Measurements from ENCODE around the gene CTU1.

Gene CTU1

DNA sequence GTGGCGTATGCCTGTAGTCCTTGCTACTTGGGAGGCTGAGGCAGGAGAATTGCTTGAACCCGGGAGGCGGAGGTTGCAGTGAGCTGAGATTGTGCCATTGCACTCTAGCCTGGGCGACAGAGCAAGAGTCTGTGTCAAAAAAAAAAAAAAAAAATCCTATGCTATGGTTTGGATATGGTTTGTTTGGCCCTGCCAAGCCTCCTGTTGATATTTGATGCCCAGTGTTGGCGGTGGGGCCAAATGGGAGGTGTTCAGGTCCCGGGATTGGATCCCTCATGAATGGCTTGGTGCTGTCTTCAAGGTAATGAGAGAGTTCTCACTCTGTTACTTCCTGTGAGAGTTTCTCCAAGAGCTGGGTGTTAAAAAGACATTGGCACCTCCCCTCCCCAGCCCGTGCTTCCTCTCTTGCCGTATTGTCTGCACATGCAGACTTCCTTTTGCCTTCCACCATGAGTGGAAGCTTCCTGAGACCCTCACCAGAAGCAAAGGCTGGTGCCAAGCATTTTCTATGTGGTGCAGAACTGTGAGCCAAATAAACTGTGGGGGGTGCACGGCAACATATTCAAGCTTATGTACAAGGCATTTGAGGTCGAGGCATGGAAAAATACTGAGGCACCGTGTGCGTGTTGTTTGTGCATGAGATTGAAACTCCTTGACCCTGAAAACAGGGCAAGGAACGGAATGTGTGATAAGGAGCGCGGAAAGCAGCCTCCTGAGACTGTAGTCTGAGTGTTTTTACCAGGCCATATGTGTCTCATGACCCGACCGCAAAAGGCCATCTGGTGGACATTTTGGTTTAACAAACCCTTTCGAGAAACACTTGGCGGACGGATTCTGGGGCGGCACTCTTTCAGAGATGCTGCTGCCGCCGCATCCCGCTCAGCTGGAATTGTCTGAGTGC lies 23.8 kb upstream of the CTU1 start:
- DNase-seq = no peak

DNA sequence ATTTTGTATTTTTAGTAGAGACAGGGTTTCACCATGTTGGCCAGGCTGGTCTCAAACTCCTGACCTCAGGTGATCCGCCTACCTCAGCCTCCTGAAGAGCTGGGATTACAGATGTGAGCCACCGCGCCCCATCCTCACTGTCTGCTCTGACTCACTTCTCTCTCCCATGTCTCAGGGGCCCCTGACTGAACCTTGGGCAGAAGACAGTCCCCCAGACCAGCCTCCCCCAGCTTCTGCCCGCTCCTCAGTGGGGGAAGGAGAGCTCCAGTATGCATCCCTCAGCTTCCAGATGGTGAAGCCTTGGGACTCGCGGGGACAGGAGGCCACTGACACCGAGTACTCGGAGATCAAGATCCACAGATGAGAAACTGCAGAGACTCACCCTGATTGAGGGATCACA lies 21.5 kb upstream of the CTU1 start:
- DNase-seq = no peak

DNA sequence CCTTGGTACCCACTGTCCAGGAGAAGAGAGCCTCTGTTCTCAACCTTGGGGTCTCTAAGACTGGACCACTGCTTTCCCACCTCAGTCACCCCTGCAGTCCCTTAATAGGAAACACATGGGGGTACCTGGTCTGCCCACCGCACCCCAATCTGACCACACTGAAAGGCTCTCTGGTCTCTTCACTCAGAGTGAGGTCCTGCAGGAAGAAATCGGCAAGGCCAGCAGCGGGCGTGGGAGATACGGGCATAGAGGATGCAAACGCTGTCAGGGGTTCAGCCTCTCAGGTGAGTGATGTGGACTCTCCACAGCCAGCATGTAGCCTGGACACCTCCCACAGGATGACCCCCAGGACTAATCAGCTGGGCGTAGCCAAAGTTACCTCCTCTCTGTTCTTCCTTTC lies 20.0 kb upstream of the CTU1 start:
- DNase-seq = no peak

DNA sequence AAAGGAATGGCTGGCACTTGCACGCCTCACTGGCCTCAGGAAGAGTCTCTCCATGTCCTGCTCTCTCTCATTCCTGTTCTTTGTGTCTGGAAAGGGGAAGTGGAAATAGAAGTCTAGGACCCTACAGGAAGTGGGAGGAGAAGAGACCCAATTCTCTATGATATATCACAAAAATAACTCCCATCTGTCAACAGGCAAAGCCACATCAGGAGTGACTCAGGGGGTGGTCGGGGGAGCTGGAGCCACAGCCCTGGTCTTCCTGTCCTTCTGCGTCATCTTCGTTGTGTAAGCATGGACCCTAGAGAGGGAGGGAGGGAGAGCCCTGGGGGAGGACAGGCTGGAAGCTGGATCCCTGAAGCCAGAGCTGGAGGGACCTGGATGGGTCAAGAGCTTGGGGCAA lies 19.5 kb upstream of the CTU1 start:
- no peak for DNase-seq

DNA sequence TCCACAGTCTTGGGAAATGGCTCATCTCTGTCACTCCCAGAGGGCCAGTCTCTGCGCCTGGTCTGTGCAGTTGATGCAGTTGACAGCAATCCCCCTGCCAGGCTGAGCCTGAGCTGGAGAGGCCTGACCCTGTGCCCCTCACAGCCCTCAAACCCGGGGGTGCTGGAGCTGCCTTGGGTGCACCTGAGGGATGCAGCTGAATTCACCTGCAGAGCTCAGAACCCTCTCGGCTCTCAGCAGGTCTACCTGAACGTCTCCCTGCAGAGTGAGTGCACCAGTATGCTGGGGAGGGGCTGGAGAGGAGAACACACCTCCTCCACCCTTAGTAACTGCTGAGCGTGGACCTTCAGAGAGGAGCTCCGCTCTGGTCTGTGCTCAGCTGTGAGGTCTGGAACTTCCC lies 18.8 kb upstream of the CTU1 start:
- DNase-seq = no peak

DNA sequence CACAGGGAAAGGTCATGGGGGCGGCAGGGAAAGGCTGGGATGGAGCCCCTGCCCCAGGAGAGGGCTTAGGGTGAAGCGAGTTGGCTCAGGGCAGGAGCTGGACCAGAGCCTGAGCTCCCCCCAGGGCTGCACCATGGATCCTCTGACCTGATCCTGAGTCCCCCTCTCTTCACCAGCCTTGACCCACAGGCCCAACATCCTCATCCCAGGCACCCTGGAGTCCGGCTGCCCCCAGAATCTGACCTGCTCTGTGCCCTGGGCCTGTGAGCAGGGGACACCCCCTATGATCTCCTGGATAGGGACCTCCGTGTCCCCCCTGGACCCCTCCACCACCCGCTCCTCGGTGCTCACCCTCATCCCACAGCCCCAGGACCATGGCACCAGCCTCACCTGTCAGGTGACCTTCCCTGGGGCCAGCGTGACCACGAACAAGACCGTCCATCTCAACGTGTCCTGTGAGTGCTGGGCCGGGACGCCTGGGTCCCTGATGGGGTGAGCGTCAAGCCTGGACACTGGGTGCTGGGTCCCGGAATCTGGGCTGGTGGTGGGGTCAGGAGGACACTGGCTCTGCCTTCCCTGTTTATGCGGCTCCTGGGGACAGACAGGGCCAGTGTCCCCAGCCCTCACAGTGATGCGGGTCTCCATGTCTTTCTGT lies 17.3 kb upstream of the CTU1 start:
- DNase-seq = no peak

DNA sequence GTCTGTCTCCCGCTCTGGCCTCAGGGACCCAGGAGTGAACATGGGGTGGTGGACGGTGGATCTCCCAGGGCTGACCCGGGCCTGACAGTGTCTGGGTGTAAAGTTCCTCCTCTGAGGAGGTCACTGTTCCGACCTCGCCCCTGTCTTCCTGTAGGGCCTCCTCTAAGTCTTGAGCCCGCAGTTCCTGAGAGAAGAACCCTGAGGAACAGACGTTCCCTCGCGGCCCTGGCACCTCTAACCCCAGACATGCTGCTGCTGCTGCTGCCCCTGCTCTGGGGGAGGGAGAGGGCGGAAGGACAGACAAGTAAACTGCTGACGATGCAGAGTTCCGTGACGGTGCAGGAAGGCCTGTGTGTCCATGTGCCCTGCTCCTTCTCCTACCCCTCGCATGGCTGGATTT lies 16.5 kb upstream of the CTU1 start, which contains the start of gene SIGLEC9:
Gene SIGLEC9 (plus strand): TSS at position 178 of the 400 bp plus-strand sequence. CDS start 69 bp downstream, at position 247.
- no peak for DNase-seq

DNA sequence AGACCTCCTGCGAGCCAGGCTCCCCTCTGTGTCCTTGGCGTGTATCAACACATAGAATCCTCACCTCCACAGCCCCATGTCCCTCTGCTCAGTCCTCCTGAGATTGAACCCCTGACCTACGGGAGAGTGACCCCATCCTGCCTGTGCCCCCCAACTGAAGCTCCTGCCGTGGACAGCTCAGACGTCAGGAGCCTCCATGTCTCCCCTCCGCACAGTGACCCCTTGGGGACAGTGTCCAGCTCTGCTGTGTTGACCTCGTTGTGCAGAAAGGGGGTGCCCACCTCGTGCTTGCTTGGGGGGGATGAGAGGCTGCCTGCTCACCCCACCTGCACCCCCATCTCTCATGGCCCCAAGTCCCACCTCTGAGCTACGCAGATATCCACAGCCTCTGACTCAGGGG lies 16.0 kb upstream of the CTU1 start:
- DNase-seq = no peak

DNA sequence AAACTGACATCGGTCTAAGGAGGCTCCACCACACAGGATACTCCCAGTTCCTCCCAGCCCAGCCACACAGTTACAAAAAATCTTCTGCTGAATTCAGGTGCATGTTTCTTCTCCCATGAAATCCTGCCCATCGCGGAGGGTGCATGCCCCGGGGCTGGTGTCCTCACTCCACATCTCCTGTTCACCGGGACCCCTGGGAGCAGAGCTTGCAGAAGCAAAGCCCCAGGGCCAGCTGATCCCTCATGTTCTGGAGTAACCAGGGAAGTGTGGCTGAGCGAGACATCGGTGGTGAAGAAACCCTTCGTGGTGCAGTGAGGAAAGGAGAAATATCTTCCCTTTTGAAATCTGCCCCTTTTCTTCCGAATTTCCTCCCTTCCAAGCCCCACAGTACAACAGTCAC lies 15.6 kb upstream of the CTU1 start:
- no peak for DNase-seq

DNA sequence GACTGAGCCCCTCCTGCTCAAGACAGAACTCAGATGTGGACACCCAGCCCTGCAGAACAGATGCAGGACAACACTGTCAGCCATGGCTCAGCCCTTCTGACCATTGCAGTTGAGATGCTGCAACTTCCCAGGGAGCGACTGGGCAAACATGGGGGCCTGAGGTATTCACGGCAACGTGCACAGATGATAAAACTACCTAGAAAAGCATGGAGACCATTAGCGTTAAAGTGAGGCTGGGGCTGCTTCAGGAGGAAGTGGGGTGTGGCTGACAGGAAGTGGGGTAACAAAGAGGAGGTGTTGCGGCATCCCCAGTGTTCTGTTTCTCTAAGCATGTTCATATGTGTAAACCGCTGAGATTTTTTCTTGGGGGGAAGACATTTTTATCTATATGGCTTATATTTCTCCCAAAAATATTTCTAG lies 15.2 kb upstream of the CTU1 start:
- no peak for DNase-seq

DNA sequence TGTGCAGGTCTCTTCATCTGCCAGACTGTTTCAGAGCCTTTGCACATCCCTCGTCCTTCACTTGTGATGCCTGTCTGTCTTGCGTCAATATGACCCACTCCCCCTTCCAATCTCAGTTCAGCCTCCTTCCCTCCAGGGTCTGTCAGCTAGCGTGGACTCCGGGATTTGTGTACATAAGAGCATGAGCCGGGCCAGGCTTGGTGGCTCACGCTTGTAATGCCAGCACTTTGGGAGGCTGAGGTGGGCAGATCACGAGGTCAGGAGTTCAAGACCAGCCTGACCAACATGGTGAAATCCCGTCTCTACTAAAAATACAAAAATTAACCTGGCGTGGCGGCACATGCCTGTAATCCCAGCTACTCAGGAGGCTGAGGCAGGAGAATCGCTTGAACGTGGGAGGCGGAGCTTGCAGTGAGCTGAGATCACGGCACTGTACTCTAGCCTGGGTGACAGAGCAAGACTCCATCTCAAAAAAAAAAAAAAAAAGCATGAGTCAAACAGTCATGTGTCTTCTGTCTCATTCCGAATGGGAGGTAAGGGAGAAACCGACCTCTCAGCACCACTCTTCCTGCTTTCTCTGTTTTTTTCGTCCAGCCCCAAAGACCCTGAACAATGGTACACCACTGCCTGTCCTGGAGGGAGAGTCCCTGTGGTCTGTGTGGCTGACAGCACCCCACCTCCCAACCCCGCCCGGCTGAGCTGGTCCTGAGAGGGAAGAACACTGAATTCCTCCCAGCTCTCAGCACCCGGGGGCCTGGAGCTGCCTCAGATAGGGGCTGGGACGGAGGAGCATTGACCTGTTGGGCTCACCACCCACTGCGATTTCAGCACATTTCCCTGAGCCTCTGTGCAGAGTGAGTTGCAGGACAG lies 14.1 kb upstream of the CTU1 start:
- DNase-seq = no peak

DNA sequence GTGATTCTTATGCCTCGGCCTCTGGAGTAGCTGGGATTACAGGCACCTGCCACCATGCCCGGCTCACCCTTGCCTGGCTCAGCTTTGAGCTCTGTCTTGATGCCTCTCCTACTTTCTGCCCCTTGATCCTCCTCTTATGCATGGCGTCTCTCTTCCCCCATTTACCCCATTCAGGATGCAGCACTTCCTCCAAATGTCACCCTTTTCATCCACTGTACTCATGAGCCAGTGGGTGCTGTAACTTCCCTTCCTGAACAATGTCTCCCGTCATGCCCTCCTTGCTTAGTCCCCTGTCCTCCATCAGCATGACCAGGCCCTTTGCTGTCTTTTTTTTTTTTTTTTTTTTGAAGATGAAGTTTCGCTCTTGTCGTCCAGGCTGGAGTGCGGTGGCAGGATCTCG lies 13.0 kb upstream of the CTU1 start:
- no peak for DNase-seq

DNA sequence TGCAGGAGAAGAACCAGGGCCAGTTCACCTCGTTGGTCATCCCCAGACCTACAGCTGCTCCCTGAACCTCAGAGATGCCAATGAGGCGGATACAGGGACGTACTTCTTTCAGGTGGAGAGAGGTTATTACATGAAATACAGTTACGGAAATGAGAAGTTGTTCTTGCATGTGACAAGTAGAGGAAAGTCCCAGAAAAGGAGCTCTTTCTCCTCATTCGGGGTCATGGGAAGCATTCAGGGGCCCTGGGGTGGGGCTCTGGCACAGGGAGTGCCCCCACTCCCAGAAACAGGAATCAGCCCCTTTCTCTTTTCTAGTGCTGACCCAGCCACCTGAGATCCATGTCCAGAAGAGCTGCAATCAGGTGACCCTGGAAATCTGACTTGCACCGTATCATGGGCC lies 12.0 kb upstream of the CTU1 start:
- no peak for DNase-seq

DNA sequence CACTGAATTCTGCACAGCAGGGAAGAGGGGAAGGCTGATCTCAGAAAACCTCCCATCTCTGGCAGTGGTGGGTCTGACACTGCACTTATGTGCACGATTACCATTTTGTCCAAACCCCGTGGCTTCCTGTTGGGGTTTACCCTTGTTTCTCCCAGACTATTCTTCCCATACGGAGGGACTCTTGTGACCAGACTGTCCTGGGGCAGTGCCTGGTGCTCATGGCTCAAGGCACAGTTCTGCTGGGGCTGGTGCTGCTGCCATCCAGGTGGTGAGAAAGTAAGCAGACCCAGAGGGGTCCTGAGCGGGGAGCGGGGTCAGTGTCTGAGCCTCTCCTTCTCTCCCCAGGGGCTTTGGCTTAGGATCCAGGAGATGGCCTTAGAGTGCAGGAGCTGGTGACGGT lies 11.4 kb upstream of the CTU1 start:
- DNase-seq = no peak

DNA sequence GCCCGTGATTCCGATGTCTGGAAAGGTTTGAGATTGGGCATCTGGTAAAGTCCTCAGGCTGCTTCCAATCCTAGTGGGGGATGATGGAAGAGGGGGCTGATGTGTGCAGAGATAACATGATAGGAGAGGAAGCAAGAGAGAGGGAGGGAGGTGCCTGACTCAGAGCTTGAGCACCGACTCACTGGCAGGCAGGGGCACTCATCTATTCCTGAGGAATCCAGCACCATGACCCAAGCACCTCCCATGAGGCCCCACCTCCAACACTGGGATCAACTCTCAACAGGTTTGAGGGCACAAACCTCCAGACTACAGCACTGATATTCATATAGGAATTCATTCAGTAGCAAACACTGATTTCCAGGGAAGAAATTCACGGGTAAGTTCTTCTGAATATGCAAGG lies 10.9 kb upstream of the CTU1 start:
- DNase-seq = no peak

DNA sequence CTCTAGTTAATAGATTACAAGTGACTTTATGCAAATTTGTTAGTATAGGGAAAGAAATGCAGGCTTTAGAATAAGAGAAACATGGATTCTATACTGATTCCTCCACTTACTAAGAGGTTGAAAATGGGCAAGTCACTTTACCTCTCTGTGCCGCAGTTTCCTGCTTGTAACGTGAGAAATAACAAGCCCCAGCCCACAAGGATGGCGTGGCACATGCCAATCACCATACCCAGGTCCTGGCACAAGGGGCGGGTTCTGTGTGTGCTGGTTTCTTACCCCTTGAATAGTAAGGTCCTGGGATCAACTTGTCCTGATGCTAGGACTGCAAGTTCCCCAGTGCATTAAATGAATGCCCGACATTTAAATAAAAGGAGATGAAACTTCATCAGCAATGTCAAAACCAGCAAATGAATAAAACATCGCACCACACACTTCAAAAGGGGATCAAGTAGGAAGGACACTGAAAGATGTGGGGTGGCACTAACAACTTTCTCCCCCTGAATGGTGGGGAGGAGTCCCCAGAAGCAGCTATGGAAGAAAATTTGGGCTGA lies 8.6 kb upstream of the CTU1 start:
- DNase-seq = no peak

DNA sequence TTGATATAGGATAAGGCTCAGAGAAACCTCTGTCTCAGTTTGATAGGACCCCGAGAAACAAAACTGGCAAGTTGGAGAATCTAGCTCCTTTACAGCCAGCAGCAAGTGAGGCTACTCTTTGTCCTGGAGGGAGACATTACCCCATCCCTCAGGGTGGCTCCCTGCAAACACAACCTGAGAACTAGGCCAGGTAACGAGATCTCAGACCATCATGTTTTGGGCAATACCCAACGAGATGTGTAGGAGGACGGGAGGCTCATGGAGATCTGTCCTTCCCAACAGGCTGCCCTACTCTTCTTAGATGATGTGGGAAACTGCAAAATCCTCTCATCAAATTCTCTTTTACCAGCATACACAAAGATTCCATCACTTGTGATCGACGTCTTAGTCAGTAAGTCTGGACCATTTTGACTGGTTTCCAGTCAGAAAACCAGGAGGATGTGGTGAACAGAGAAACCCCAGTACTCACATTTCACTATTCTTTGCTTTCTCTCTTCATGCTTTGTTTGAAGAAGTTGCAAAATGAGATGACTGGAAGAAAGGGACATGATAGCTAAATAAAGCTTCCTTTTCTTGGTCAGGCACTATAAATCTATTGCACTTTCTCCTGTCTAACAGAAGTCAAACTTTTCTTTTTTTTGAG lies 6.0 kb upstream of the CTU1 start:
- DNase-seq = no peak

DNA sequence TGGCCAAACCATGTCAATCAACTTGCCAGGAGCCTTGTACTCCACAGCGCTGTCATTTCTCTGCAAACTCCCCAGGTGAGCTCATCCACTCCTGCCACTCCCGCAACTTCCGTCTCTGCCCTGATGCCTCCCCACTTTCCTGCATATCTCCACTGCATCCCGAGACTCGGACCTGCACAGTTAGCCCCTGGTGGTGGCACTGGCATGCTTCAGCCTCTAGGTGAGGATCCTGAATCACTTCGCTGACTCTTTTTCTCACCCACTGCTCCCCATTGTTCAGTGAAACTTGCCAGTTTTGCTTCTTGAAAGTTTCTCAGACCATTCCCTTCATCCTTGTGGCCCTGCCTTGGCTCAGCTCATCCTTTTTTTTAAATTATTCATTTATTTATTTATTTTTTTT lies 3.4 kb upstream of the CTU1 start:
- DNase-seq = no peak

DNA sequence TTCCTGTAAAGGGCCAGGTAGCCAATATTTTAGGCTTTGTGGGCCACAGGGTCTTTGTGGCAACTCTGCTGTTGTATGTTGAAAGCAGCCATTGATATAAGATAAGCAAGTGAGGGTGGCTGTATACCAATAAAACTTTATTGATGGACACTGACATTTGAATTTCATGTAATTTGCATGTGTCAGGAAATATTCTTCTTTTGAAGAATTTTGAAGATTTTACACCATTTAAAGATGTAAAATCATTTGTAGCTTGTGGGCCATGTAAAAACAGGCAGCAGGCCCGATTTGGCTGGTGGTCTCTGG lies 2.4 kb upstream of the CTU1 start:
- DNase-seq = no peak

DNA sequence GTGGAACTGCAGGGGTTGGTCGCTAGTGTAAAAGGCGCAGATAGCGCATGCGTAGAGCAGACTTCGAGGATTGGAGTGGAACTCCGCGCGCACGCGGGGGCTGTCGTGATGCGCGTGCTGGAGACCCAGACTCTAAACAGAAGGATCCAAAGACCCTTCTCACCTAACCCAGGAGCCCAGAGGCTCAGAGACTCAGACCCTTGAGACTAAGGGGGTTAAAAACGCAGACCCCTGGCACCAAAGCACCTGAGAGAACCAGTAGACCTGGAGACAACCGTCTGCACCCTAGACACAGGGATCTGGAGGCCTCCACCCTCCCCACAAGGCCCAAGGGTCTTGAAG lies 567 bp upstream of the CTU1 start:
- peak in 1 of 2 experiments; percentile 72 for DNase-seq

DNA sequence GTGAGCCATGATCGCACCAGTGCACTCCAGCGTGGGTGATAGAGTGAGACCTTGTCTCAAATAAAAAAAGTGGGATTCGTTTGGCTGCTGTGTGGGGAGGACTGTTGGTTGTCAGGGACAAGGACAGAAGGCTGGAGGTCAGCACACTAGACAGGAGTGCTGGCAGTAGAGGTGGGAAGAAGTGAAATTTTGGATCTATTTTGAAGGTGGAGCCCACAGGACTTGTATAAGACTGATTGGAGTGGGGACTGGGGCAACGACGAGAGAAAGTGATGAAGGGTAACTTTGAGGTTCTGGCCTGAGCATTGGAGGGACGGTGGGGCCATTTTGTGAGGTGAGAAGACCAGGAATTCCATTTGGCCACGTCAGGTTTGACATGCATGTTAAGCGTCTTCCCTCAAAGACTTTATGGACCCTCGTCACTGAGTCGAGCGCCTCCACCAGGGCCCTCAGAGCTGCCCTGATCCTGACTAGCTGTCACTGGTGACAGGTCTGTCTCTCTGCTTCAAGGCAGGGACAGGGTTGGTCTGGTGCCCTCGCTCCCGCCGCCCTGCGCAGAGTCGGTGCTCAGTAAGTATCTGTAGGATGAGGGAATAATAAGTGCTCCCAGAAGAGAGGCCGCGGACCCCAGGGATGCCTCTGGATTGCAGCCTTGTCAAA lies 673 bp downstream of the CTU1 start:
- peak in 1 of 2 experiments; percentile 36 for DNase-seq

DNA sequence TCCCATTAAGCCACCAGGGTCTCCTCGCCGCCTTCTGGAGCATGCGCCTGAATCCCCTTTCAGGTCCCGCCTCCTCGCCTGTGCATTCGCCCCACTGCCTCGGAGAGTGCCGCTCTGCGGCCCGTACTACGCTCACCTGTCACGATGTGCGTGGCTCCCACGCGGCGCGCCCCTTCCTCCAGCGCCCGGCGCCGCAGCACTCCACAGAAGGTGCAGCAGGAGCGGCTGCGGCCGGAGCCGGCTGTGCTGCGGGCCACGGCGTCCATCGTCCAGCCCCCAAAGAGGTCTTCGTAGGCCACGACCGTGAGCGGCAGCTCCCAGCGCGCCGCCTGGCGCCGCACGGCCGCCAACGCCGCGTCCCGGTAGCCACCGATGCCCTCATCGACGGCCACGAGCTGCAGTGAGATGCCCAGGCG lies 4.3 kb downstream of the CTU1 start:
- no peak for DNase-seq
